HEK293T (cell line): ENCODE results near the gene FGFR3.

ENCODE experiments used
- BHLHE40 ChIP-seq: fragments of 450-650 bp; IDR thresholded peaks from 2 replicates; pipeline ENCODE4 v1.6.1; 2016; ENCODE audit warnings: mild to moderate bottlenecking, moderate library complexity, borderline replicate concordance
- CTBP1 ChIP-seq: fragments of 450-650 bp; IDR thresholded peaks from 2 replicates; pipeline ENCODE4 v1.6.1; 2016; ENCODE audit warnings: borderline replicate concordance
- ELF4 ChIP-seq: fragments of 450-650 bp; IDR thresholded peaks from 2 replicates; pipeline ENCODE4 v1.6.1; 2017; ENCODE audit warnings: antibody characterized with exemption
- FOXM1 ChIP-seq: fragments of 450-650 bp; IDR thresholded peaks from 2 replicates; pipeline ENCODE4 v1.6.1; 2017; ENCODE audit warnings: mild to moderate bottlenecking, borderline replicate concordance
- NFRKB ChIP-seq: fragments of 450-650 bp; IDR thresholded peaks from 2 replicates; pipeline ENCODE4 v1.6.1; 2016; ENCODE audit warnings: mild to moderate bottlenecking, moderate library complexity
- SP1 ChIP-seq: fragments of 450-650 bp; IDR thresholded peaks from 2 replicates; pipeline ENCODE4 v1.6.1; 2017
- ZNF384 ChIP-seq: fragments of 450-650 bp; IDR thresholded peaks from 2 replicates; pipeline ENCODE4 v1.6.1; 2016

DNA sequence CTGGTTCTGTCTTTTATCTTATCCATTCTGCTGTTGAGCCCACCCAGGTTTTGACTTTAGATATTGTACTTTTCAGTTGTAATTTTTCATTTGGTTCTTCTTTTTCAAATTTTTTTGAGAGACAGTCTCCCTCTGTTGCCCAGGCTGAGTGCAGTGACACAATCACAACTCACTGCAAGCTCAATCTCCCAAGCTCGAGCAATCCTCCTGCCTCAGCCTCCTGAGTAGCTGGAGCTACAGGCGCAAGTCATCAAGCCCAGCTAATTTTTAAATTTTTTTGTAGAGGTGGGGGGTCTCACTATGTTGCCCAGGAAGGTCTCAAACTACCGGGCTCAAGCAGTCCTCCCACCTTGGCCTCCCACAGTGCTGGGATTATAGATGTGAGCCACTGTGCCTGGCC lies 37.1 kb downstream of the FGFR3 start:
- TF ChIP-seq SP1 (no peak), FOXM1 (no peak), BHLHE40 (no peak), NFRKB (no peak), ELF4 (no peak), CTBP1 (no peak), ZNF384 (no peak)
